Kidney glomerular epithelial cell (primary cell): ENCODE data around the gene EPN2.

Experiments used
- DNase-seq: peaks from one replicate; lab custom pipeline; 2025; lab: John Stamatoyannopoulos, UW

EPN2 gene

DNA sequence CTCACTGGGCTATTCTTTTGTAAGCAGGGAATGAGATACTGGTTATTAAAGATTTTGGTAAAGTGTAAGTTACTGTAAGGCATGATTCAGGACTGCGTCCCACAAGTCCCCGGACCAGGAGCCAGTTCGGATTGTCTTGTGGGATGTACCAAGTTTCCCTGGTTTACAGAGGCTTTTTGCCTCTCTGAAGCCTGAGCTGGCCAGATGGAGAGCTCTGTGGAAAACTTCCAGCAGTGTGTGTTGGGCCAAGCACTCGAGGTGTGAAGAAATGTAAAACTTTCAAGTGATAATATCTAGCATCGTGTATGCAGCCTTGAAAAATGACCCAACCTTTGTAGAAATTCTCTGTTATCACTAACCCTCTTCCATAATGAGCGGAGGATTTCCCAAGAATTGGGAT, 2.4 kb downstream of the EPN2 start:
- DNase-seq: no peak

DNA sequence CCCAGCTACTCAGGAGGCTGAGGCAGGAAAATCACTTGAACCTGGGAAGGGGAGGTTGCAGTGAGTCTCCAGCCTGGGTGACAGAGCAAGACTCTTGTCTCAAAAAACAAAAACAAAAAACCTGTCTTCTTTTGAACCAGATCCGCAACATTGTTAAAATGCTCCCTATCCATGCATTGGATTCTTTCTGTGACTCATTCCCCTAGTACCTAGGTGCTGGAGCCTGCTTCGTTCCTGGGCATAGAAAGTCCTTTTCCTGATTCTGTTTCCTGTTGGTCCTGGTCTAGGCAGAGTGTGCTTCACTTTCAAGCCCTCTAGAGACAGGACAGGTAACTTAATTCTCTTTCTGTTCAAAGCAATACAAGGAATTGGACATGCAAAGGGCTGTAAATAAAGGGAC, 5.2 kb downstream of the EPN2 start:
- DNase-seq: no peak

DNA sequence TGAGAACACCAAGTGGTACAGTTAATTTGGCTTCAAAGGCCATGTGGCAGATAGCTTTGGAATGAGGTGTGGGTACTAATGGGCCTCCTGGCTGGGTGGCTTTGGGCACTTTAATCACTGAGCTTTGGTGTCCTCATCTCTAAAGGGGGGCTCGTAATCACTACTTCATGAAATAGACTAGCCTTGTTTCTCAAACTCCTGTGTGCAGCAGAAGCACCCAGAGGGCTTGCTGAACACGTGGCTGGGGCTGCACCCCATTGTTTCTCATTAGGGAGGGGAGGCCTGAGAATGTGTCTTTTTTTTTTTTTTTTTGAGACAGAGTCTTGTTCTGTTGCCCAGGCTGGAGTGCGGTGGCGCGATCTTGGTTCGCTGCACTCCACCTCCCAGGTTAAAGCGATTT, 5.8 kb downstream of the EPN2 start:
- DNase-seq: no peak

DNA sequence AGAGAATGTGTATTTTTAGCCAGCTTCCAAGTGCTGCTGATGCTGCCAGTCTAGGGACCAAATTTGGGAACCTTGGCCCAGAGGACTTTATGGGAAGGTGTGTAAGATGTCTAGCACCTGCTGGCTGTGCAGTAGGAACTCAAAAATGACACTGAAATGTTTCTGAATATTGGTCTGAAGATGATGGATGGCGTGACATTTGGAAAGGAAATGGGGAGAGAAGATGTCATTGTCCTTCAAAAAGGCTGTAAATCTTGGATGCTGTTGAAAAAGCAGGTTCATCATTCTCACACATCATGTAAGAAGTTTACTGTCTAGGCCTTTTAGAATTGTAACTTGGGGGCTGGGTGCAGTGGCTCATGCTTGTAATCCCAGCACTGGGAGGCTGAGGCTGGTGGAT, 6.7 kb downstream of the EPN2 start:
- DNase-seq: no peak

DNA sequence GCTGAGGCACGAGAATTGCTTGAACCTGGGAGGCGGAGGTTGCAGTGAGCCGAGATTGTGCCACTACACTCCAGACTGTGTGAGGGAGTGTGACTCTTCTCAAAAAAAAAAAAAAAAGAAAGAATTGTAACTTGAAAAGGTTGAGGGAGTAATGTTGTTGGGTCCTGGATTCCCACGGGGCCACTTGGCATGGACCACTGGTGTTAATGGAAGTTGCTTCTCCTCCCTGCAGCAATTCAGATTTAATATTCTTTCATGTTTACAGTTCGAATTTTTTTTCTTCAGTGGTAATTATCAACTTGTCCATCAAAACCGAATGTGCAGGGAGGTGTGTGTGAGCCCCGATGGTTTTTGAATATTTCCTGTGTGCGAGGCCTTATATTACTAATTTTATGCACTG, 7.2 kb downstream of the EPN2 start:
- DNase-seq: no peak

DNA sequence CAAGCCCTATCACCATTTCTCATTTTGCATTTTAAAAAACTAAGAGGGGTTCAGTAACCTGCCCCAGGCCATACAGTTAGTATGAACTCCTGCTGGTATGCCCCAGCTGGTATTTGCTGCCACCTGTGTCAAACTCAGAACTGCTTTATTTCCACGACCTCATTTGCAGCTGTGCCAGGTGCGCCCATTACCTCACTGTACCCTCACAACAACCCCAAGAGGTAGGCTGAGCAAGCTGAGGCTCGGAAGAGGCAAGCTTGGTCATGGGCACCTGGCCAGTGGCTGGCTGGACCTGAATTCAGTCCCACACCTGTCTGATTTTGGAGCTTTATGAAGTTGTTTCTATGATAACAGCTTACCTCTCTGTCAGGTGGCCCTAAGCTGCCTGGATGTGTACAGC, 7.6 kb downstream of the EPN2 start:
- no peak for DNase-seq

DNA sequence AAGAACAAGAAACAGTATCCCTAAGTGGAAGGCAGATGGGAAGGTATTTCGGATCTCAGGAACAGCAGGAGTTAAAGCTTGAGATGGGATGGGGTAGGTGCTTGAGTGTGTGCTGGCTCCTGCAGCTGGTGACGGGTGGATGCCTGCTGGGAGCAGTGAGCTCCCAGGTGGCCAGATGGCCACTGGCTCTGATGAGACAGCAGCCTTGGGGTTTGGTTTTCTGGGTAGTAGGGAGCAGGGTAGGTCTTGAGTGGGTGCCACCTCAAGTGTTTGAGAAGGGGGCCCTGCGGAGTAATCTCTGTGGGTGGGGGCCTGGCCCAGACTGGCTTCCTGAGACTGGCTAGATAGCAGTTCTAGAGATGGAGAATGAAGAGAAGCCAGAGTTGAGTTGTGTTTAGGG, 10.3 kb downstream of the EPN2 start:
- DNase-seq: no peak

DNA sequence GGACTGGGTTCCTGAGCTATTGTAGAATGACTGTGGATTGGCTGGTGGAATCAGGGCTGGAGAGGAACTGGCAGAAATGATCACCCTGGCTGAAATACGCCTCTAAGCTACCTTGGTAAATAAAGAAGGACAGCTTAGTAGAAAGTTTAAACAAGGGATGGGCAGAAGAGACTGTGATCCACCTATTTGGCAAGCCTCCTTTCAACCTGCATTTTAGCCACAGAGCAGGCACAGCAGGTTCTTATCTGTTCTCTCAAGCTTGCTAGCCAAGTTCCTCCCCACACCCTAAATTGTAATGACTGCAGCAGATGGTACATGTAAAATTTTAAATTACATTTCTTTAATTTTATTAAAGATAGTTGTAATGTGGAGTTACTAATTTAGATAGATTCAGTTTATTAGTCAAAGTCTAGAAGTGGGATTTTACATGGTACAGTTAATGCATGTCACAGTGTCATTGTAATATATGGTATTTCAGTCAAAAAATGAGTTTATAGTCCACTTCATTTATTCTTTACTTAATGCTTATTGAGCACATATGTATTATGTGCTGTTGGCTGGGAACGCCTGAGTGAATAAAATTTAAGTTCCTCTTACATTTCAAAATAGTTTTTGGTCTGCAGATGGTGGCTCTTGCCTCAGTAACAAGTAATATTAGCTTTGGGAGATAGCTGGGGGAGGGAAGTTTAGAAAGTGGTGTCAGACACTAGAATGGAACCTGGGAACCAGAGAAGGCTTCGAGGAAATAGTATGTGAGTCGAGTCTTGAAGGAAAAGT, 11.2 kb downstream of the EPN2 start:
- no peak for DNase-seq

DNA sequence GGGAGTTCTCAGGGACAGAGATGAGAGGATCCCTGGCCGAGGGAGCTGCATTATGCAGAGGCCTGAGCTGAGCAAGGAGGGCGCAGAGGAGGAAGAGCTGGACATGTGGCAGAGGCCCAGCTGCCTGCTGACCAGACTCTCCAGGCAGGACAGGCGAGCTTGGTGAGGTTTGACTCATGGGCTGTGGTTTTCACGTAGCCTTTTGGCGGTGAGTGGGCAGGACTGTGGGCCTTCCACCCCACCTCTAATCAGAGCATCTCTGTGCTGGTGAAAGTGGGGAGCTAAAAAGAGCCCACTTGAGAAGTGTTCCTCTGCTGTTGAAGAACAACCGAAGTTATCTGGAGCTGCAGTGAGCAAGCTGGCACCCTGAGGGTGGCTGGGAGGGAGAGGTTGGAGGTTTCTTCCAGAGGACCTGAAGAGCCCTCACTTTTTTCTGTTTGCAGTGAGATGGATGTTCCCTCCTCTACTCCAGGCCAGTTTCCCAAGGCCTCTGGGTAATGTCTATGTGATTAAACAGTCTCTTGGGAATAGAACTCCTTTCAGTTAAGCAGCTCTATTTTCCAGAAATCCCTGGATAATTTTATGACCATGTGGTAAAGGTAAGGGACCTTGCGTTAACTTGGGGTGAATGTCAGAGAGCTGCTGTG, 11.9 kb downstream of the EPN2 start:
- peak; percentile 17 for DNase-seq

DNA sequence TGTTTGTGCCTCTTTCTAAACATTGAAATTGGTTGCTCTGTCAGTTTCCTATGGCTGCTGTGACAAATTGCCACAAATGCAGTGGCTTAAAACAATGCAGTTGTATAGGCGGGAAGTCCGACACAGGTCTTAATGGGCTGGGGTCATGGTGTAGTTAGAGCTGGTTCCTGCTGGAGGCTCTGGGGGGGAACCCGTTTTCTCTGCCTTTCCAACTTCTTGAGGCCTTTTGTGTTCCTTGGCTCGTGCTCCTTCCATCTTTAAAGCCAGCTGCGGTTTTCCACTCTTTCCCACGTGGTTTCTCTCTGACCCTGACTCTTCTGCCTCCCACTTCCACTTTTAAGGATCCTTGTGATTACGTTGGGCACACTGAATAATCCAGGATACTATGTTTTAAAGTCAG, 12.5 kb downstream of the EPN2 start:
- DNase-seq: no peak

DNA sequence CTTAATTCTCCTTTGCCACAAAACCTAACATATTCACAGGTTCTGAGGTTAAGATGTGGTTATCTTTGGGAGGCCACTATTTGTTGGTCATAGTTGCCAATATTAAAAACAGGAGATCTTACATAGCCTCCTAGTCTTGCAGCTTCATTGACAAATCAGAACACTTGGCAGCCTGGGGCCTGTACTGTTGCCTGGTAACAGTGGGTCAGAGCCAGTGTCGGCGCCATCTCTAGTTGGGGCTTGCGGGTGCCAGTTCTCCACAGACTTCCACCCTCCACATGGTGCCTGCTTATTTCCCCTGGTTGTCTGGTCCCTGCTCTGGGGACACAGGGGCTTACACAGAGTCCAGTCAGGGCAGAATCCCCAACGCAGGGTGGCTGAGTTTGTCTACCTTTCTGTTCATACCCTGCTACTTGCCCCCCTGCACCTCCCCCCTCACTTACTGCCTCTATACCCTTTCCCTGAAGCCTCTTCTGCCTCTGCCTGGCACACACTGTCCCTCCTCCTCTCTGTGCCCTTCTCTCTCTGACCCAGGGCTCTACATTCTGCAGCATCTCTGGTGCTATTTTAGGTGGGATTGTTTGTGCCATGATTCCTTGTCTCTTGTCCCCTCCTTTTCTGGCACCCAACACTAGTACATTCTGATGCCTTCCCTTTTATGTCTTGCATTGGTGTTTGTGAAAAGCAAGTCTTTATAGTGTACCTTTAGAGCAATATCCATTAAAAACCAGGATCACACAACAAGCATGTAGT, 13.4 kb downstream of the EPN2 start:
- no peak for DNase-seq

DNA sequence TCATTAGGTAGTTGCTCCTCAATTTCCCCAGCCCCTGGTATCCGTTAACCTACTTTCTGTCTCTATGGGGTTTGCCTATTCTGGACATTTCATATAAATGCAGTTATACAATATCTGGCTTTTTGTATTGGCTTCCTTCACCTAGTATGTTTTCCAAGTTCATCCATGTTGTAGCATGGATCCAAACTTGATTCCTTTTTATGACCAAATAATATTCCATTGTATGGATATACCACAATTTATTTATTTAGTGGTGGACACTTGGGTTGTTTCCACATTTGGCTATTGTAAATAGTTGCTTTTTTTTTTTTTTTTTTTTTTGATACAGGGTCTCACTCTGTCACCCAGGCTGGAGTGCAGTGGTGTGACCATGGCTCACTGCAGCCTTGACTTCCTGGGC, 15.9 kb downstream of the EPN2 start:
- DNase-seq: no peak

DNA sequence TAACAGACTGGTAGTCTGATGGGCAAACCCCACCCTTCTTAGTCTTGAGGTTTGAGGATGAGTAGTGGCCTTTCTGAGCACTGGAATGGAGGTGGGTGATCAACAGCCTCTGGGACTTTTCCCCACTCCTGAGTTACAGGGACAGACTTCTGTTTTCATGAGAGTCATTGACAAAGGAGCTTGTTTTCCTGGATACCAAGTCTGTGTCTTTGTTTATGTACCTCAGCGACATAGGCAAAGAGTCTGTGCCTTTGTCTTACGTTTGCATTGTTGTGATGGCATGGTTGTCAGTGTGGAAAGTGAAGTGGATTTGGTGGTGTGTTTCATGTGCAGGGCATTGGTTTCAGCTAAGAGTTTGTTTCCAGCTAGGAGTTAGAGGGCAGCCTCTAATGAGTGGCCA, 17.5 kb downstream of the EPN2 start:
- no peak for DNase-seq

DNA sequence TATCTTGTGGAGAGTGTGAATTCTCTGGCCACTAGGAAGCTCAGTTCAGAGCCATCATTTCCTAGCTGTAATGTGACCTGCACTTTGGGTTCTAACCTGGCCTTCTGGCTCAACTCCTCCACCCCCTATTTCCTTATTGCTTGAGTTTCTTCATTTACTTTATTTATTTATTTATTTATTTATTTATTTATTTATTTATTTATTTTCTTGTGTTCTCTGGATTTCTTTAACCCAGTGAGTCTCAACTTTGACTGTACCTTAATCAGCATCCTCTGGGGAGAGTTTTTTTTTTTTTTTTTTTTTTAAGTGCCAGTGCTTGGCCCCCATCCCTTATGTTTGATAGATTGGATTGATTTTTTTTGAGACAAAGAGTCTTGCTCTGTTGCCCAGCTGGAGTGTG, 18.1 kb downstream of the EPN2 start:
- no peak for DNase-seq

DNA sequence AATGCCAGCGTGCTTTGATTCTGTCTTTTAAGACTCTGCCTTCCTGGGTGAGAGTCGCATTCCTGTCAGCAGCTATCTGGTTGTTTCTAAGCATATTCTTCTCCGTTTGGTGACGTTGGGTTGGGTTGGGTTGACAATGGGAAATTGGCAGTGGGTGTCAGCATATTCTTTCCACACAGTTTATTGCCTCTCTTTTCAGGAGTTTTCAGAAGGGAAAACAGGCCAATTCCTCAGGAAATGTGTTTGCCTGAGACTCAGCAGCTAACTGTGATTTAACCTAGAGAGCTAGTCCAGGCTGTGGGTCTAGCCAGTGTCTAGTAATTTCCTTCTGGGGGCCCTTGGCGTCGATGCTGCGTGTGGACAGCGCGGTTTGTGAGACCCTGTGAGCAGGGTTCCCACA, 21.2 kb downstream of the EPN2 start:
- no peak for DNase-seq

DNA sequence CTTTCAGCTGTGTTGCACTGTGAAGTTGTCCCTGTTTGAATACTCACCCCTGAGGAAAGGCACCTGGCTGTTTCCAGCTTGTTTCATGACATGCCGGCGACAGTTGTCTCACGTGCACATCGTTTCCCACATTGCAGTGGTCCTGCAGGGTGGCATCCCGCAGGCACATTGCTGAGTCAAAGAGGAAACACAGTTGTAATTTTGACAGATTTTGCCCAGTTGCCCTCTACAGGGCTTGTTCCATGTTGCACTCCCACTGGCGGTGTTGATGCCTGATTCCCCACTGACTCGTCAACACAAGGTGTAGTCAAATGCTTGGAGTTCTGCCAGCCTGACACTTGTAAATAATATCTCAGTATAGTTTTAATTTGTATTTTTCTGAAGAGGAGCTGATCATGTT, 23.8 kb downstream of the EPN2 start:
- DNase-seq: no peak

DNA sequence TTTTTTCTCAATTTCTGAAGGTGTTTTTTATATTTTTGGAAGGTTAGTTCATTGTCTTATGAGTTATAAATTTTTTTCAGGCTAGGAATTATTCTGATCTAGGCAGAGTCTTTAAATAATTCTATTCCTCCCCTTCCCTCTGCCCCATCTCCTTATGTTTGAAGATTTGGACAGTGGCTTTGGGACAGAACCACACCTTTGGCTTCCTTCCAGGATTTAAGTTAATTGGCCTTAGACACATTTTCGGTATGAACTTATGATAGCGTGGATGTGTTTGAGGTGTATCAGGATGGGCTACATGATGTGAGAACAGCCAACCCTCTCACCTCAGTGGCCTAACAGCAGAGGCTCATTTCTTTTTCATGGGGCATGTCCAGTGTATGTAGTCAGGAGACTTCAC, 24.3 kb downstream of the EPN2 start:
- no peak for DNase-seq

DNA sequence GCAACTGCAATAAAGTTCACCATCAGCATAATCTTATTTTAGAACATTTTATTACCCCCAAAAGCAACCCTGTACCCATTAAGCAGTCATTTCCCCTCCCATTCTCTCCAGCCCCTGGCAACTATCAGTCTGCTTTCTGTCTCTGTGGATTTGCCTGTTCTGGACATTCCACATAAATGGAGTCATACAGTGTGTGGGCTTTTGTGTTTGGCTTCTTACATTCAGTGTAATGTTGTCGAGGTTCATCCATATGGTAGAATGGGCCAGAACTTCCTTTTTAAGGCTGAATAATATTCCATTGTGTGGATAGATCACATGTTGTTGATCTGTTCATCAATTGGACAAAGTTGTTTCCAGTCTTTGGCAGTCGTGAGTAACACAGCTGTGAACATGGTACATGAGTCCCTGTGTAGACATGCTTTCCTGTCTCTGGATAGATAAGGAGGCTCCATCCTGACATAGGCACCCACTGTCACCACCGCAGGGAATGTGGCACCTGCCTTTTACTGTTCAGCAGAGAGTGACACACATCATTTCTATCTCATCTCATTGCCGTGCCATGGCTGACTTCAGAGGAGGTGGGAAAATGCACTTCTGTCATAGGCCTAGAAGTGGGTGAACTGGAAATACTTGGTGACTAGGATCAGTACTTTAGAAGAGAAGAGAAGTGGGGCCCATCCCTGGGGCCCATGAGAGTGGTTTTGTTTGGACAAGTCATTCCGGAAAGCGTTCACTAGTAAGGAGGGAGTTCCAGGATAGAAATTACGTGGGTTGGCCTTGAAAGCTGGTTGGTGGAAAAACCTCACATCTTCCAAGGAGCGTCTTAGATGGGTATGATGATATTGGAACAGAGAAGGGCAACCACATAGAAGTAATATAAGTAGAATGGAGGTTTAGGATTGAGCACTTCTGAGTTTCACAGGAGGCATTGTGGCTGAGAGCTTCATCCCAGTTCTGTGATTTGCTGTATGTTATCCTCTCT, 25.8 kb downstream of the EPN2 start:
- DNase-seq: no peak

DNA sequence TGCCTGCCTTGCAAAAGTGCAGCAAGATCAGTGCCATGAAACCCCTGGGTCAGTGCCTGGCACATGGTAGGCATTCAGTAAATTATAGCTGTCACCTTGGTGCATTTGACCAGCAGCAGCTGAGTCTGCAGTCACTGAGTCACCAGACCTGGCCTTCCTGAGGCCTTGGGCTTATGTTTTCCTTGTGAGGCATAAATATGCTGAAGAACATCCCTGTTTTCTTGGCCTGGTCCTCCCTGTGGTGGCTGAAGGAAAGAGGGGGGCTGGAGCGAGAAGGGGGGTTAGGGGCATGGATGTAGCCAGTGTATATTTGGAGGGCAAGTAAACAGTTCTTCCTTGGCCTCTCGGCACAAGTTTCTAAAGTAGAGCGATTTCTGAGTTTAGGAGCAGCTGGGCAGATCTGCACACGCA, 26.5 kb downstream of the EPN2 start:
- DNase-seq: peak; percentile 37

DNA sequence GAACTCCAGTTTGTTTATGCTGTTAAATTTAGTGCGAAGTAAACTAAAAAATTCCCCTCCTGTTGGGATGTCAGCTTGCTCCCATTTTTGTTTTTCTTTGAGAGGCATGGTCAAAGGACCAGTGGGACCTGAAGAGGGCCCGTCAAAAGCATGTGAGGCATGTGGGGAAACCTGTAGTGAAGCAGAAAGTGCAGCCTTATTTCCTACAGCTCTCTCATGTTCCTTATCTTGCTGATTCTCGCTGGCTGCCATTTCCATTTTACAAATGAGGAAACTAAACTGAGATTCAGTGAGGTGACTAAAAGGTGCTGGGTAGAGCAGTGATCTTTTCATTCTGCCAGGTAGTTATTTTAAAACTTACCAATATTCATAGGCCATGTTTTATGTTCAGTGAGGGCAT, 27.1 kb downstream of the EPN2 start:
- DNase-seq: no peak

DNA sequence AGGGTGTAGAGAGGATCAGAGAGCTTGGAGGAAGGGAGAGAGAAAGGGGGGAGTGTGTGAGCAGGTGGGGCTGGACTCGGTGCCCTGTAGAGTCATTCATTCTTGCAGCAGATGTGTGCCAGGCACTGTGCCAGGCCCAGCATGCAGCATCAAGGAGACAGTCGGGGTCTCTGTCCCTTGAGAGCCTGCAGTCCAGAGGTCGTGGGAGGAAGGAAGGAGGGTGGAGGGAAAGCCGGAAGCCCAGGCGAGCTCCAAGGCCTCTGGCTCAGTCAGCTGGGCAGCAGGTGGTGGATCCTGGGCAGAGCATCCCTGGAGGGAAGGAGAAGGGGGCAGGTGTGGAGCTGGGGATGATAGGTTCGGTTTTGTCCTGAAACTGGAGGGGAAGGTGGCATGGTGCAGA, 27.5 kb downstream of the EPN2 start:
- no peak for DNase-seq

DNA sequence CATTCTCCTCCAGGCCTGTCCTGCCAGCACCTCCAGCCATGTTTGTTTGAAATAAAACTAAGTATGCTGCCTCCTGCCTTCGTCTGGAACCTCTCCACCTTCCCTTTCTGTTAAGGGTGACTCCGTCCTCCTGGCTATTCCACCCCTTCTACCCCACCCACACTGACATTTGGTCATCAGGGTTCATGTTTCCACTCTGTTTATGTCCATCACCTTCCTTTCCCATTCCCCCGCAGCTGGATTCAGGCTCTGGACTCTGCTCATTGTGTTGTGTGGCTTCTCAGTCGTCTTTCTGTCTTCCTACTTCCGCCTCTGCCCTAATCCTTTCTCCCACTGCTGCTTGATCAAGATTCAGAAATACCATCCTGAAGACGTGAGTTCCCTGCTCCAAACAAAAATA, 28.6 kb downstream of the EPN2 start:
- no peak for DNase-seq
